Liver (tissue), 9 donors: ENCODE data around the gene MAPK9. TPM values are rescaled to one million over a fixed set of nuclear protein-coding genes. Genes with fewer than 3 reads are reported as not detected.

Experiments
- DNase-seq: peaks from one replicate; pipeline ENCODE4 v3.0.0-alpha.2; 2017; ENCODE audit warnings: low spot score
- H3K27ac ChIP-seq, 2 donors: one replicate each; pipeline ENCODE4 v1.7.0; 2013; ENCODE audit warnings: inconsistent platforms in 2 of 2, low read length in 2 of 2, control low read depth in 1 of 2, low read depth in 1 of 2, mild to moderate bottlenecking in 1 of 2
- H3K27me3 ChIP-seq, 4 donors: one replicate each; pipeline versions ENCODE4 v1.6.1 to v1.7.0; 2013; ENCODE audit warnings: low read length in 3 of 4, inconsistent platforms in 1 of 4, mild to moderate bottlenecking in 1 of 4, moderate library complexity in 1 of 4; ENCODE audit not compliant: control insufficient read depth in 4 of 4, insufficient read depth in 4 of 4
- H3K36me3 ChIP-seq, 4 donors: one replicate each; pipeline versions ENCODE4 v1.6.1 to v1.7.0; 2013; ENCODE audit warnings: low read length in 3 of 4, mild to moderate bottlenecking in 3 of 4, low read depth in 1 of 4, moderate library complexity in 1 of 4; ENCODE audit not compliant: control insufficient read depth in 4 of 4, insufficient read depth in 3 of 4
- H3K4me1 ChIP-seq, 4 donors: one replicate each; pipeline versions ENCODE4 v1.6.1 to v1.7.0; 2013; ENCODE audit warnings: low read length in 3 of 4, mild to moderate bottlenecking in 3 of 4, moderate library complexity in 1 of 4; ENCODE audit not compliant: control insufficient read depth in 4 of 4, insufficient read depth in 4 of 4
- H3K4me3 ChIP-seq, 3 donors: one replicate each; pipeline versions ENCODE4 v1.6.1 to v1.7.0; 2013; ENCODE audit warnings: low read length in 3 of 3, control low read depth in 1 of 3, low read depth in 1 of 3, mild to moderate bottlenecking in 1 of 3
- H3K9ac ChIP-seq, 2 donors: one replicate each; pipeline ENCODE4 v1.7.0; 2013; ENCODE audit warnings: low read length in 2 of 2, mild to moderate bottlenecking in 2 of 2, moderate library complexity in 2 of 2, control low read depth in 1 of 2, low read depth in 1 of 2
- H3K9me3 ChIP-seq, 4 donors: one replicate each; pipeline versions ENCODE4 v1.6.1 to v1.7.0; 2013; ENCODE audit warnings: low read length in 3 of 4; ENCODE audit not compliant: control insufficient read depth in 4 of 4
- EGR1 ChIP-seq, 2 donors: IDR thresholded peaks; 2 replicates each; pipeline ENCODE4 v1.6.1; 2016 to 2018; ENCODE audit warnings: antibody characterized with exemption in 2 of 2, low read depth in 2 of 2
- FOXA1 ChIP-seq: IDR thresholded peaks from 2 replicates; pipeline ENCODE4 v1.6.1; 2016; ENCODE audit warnings: antibody characterized with exemption
- FOXA2 ChIP-seq: IDR thresholded peaks from 2 replicates; pipeline ENCODE4 v1.6.1; 2016; ENCODE audit warnings: antibody characterized with exemption
- HNF4G ChIP-seq: IDR thresholded peaks from 2 replicates; pipeline ENCODE4 v1.6.1; 2016; ENCODE audit warnings: antibody characterized with exemption
- JUND ChIP-seq, 2 donors: IDR thresholded peaks; 2 replicates each; pipeline ENCODE4 v1.6.1; 2016; ENCODE audit warnings: antibody characterized with exemption in 2 of 2
- NR2F2 ChIP-seq: IDR thresholded peaks from 2 replicates; pipeline ENCODE4 v1.6.1; 2016; ENCODE audit warnings: antibody characterized with exemption
- RAD21 ChIP-seq, 2 donors: IDR thresholded peaks; 2 replicates each; pipeline ENCODE4 v1.6.1; 2016; ENCODE audit warnings: antibody characterized with exemption in 2 of 2, mild to moderate bottlenecking in 2 of 2
- RXRA ChIP-seq, 2 donors: IDR thresholded peaks; 2 replicates each; pipeline ENCODE4 v1.6.1; 2017 to 2018; ENCODE audit warnings: antibody characterized with exemption in 2 of 2, mild to moderate bottlenecking in 1 of 2
- SP1 ChIP-seq: IDR thresholded peaks from 2 replicates; pipeline ENCODE4 v1.6.1; 2018; ENCODE audit warnings: antibody characterized with exemption, mild to moderate bottlenecking
- TAF1 ChIP-seq: conservative IDR thresholded peaks from 2 replicates; pipeline ENCODE4 v1.6.1; 2016; ENCODE audit warnings: antibody characterized with exemption, mild to moderate bottlenecking
- YY1 ChIP-seq: IDR thresholded peaks from 2 replicates; pipeline ENCODE4 v1.6.1; 2016; ENCODE audit warnings: antibody characterized with exemption, mild to moderate bottlenecking
- WGBS: extraction: QIAGEN DNeasy Blood & Tissue Kit; methylation state at CpG from one replicate; pipeline ENCODE4 v1.1.7; 2013; 5-methylcytosine and 5-hydroxymethylcytosine counted together
- polyA plus RNA-seq, 2 donors: library from polyadenylated mRNA; stranded (reverse) in 1 of 2; unstranded in 1 of 2; fragments of 200-250 nt in 1 of 2; fragments of >200 nt in 1 of 2; fragmentation: Nextera tagmentation in 1 of 2; extraction: Ambion mirVana in 1 of 2; gene quantifications; one replicate each; pipeline versions ENCODE4 v1.2.1 to v1.2.3, GENCODE V29; 2013 to 2015
- total RNA-seq, 2 donors: library from RNA; depleted of rRNA; stranded (reverse); fragments of >200 nt; gene quantifications; one replicate each; pipeline ENCODE4 v1.2.3, GENCODE V29; 2014
- TF ChIP-seq, protein P1 (sequence below): fragments of 150-350 bp; IDR thresholded peaks from 2 replicates; pipeline ENCODE4 v1.5.1; 2017; ENCODE audit warnings: improper control_type of control experiment, low read depth, low read length; ENCODE audit not compliant: missing input control
- TF ChIP-seq, protein P2 (sequence below): IDR thresholded peaks from 2 replicates; pipeline ENCODE4 v1.6.1; 2016; ENCODE audit warnings: antibody characterized with exemption, mild to moderate bottlenecking
- TF ChIP-seq, protein P3 (sequence below): IDR thresholded peaks from 2 replicates; pipeline ENCODE4 v1.6.1; 2016; ENCODE audit warnings: antibody characterized with exemption
- TF ChIP-seq, protein P4 (sequence below): IDR thresholded peaks from 2 replicates; pipeline ENCODE4 v1.6.1; 2016; ENCODE audit warnings: antibody characterized with exemption
- TF ChIP-seq, protein P5 (sequence below): IDR thresholded peaks from 2 replicates; pipeline ENCODE4 v1.6.1; 2016; ENCODE audit warnings: antibody characterized with exemption
- donor health status: healthy.
- donor health status: healthy.
- donor health status: healthy.
- donor health status: healthy.
- donor health status: healthy.

The MAPK9 gene
- total and polyA plus RNA-seq, 4 donors, result 3.8 to 22.7 (median 12.8) TPM

DNA sequence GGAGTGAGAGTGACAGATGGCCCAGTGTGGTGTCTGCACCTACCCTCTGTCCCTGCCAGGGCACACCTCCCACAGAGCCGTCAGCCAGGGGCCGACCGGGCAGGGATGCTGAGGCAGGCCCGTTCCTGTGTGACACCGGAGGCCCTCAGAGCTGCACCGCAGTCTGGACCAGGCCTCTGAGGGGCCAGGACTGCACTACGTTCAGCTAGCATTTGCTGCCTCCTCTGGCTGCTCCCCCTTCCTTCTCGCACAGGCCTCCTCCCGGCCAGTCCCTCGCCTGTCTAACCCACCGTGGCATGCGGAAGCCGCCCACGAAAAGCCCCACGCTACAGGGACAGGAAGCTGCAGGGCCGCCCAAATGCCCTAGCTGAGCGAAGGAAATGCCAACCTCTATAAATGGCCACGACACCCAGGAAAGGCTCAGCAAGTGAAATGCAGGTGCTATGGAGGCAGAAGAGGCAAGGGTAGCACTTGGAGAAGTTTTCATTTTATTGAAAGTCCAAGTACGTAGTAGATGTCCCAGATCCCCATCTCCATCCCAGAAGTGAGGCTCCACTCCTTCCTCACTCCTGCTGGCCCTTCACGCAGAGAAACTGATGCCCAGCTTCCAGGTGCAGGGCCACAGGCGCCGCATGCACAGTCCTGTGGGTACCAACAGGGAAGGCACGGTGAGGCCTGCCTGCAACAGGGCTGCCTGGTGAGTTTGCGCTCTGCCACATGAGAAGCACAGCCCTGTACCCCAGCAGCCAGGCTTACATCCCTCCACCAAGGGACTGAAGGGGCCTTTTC is 38.7 kb downstream of the MAPK9 start (continued):
- TF ChIP-seq EGR1 (IDR thresholded peaks at IDR 0.05; ENCODE audit: low read depth in 2 of 2), result no peak

DNA sequence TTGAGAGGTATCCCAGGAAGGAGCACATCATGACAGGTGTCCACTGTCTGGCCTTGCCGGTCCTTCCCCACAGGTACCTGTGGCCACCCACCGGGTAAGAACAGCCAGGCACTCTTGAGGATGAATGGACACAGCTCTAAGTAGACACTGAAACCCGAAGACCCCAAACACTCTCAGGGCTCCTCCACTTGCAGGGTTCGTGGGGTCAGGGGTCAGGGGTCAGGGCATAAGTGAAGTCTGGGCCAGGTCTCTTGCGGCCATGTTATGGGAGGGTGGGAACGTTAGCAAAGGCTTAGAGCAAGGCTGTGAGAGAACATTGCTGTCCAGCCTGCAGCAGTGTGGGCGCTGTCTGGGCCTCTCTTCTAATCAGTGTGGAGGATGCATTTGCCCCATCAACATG is 40.0 kb downstream of the MAPK9 start:
- Histone ChIP-seq H3K4me1 (no peaks in the 10 kb centered on the region), H3K9me3 (peaks cover 63 to 95% (median 71%) of the 10 kb centered on the region in 4 donors), H3K9ac (no peak overlapping the region), H3K36me3 (peaks cover 15 to 80% (median 58%) of the 10 kb centered on the region in 4 donors), H3K27me3 (no peaks in the 10 kb centered on the region), H3K4me3 (peak overlapping the region in 2 of 3 donors; percentile 70 to 72), H3K27ac (no peak overlapping the region)
- DNase-seq, result no peak
- TF ChIP-seq TAF1, result no peak
- TF ChIP-seq, protein P1, sequence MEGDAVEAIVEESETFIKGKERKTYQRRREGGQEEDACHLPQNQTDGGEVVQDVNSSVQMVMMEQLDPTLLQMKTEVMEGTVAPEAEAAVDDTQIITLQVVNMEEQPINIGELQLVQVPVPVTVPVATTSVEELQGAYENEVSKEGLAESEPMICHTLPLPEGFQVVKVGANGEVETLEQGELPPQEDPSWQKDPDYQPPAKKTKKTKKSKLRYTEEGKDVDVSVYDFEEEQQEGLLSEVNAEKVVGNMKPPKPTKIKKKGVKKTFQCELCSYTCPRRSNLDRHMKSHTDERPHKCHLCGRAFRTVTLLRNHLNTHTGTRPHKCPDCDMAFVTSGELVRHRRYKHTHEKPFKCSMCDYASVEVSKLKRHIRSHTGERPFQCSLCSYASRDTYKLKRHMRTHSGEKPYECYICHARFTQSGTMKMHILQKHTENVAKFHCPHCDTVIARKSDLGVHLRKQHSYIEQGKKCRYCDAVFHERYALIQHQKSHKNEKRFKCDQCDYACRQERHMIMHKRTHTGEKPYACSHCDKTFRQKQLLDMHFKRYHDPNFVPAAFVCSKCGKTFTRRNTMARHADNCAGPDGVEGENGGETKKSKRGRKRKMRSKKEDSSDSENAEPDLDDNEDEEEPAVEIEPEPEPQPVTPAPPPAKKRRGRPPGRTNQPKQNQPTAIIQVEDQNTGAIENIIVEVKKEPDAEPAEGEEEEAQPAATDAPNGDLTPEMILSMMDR, result no peak
- 97% methylated on average over 7 of the region's 7 CpGs for WGBS

DNA sequence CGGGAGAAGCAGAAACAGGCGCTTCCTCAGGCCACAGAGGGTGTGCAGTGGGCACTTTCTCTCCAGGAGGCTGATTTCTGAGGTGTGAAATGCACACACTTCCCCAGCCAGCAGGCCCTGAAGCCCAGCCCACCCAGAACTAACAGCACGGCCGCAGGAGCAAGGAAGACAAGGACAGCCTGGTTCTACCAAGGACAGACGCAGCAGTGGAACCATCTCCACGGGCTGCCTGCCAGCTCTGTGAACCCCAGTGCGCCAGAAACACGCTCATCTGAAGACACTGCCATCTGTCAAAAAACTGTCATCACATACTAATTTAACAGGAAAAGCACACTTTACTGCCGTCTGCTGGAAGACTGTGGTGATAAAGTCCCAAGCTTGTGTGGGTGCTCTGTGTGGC is 40.7 kb downstream of the MAPK9 start:
- no peak for DNase-seq
- Histone ChIP-seq H3K4me3 (peak overlapping the region in 2 of 3 donors; percentile 42 to 72), H3K27ac (no peak overlapping the region), H3K36me3 (peaks cover 13 to 80% (median 58%) of the 10 kb centered on the region in 4 donors), H3K27me3 (no peaks in the 10 kb centered on the region), H3K9ac (no peak overlapping the region), H3K4me1 (no peaks in the 10 kb centered on the region), H3K9me3 (peaks cover 57 to 93% (median 68%) of the 10 kb centered on the region in 4 donors)
- 96% methylated on average over 9 of the region's 9 CpGs for WGBS
- TF ChIP-seq, protein P2, sequence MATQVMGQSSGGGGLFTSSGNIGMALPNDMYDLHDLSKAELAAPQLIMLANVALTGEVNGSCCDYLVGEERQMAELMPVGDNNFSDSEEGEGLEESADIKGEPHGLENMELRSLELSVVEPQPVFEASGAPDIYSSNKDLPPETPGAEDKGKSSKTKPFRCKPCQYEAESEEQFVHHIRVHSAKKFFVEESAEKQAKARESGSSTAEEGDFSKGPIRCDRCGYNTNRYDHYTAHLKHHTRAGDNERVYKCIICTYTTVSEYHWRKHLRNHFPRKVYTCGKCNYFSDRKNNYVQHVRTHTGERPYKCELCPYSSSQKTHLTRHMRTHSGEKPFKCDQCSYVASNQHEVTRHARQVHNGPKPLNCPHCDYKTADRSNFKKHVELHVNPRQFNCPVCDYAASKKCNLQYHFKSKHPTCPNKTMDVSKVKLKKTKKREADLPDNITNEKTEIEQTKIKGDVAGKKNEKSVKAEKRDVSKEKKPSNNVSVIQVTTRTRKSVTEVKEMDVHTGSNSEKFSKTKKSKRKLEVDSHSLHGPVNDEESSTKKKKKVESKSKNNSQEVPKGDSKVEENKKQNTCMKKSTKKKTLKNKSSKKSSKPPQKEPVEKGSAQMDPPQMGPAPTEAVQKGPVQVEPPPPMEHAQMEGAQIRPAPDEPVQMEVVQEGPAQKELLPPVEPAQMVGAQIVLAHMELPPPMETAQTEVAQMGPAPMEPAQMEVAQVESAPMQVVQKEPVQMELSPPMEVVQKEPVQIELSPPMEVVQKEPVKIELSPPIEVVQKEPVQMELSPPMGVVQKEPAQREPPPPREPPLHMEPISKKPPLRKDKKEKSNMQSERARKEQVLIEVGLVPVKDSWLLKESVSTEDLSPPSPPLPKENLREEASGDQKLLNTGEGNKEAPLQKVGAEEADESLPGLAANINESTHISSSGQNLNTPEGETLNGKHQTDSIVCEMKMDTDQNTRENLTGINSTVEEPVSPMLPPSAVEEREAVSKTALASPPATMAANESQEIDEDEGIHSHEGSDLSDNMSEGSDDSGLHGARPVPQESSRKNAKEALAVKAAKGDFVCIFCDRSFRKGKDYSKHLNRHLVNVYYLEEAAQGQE, result no peak
- TF ChIP-seq FOXA2 (no peak), YY1 (no peak), RXRA (IDR thresholded peaks at IDR 0.05) (no peak), HNF4G (no peak), NR2F2 (no peak), FOXA1 (no peak), RAD21 (IDR thresholded peaks at IDR 0.05) (no peak), TAF1 (no peak), JUND (IDR thresholded peaks at IDR 0.05) (no peak), SP1 (no peak)
- TF ChIP-seq, protein P3, sequence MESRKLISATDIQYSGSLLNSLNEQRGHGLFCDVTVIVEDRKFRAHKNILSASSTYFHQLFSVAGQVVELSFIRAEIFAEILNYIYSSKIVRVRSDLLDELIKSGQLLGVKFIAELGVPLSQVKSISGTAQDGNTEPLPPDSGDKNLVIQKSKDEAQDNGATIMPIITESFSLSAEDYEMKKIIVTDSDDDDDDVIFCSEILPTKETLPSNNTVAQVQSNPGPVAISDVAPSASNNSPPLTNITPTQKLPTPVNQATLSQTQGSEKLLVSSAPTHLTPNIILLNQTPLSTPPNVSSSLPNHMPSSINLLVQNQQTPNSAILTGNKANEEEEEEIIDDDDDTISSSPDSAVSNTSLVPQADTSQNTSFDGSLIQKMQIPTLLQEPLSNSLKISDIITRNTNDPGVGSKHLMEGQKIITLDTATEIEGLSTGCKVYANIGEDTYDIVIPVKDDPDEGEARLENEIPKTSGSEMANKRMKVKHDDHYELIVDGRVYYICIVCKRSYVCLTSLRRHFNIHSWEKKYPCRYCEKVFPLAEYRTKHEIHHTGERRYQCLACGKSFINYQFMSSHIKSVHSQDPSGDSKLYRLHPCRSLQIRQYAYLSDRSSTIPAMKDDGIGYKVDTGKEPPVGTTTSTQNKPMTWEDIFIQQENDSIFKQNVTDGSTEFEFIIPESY, result no peak
- TF ChIP-seq, protein P4, sequence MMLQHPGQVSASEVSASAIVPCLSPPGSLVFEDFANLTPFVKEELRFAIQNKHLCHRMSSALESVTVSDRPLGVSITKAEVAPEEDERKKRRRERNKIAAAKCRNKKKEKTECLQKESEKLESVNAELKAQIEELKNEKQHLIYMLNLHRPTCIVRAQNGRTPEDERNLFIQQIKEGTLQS, result no peak
- TF ChIP-seq, protein P1, result no peak
- TF ChIP-seq, protein P5, sequence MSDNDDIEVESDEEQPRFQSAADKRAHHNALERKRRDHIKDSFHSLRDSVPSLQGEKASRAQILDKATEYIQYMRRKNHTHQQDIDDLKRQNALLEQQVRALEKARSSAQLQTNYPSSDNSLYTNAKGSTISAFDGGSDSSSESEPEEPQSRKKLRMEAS, result no peak
